HCT116 (cell line): ENCODE data around the gene ENOX1. TPM values are rescaled to one million over a fixed set of nuclear protein-coding genes. Genes with fewer than 3 reads are reported as not detected.

Source experiments
- ATAC-seq: fragments of 200-7000 bp; cut with Tn5 transposase; 2 replicates; pipeline ENCODE4 v1.9.1; 2020; ENCODE audit warnings: mild to moderate bottlenecking, moderate library complexity
- BruUV-seq: library from RNA; stranded (reverse); fragments of 400-500 nt; replicated peaks from 2 replicates; lab custom pipeline; 2021; lab: Mats Ljungman, UMichigan
- CTCF ChIA-PET: fragments of 300-600 bp; sonication (Branson Sonifier 250); formaldehyde crosslinking; loops from one replicate; lab custom pipeline; 2021; ENCODE audit warnings: antibody characterized with exemption; lab: Charles Lee
- POLR2A ChIA-PET: fragments of 300-600, 350-600 bp; sonication (Branson Sonifier 250); formaldehyde crosslinking; loops from one replicate; lab custom pipeline; 2021; ENCODE audit warnings: antibody characterized with exemption; lab: Charles Lee
- RAD21 ChIA-PET, 2 experiments: fragments of 300-600 bp; sonication (Branson Sonifier 250); formaldehyde crosslinking; loops; one replicate each; lab custom pipeline; 2023; ENCODE audit warnings: low total read pairs in 2 of 2; ENCODE audit not compliant: uncharacterized antibody in 2 of 2, unreplicated experiment in 2 of 2, low non-redundant PET in 1 of 2; lab: Charles Lee
- DNase-seq: peaks from one replicate; pipeline ENCODE4 v3.0.0-alpha.2; 2010; ENCODE audit warnings: low read depth, low spot score
- H2AFZ ChIP-seq: fragments of 200-600 bp; shearing (Covaris generic), sonication (generic); 2 replicates; pipeline ENCODE4 v1.6.1; 2017; ENCODE audit warnings: low read depth, mixed run types, mixed read lengths, antibody characterized with exemption, low read length; ENCODE audit not compliant: poor library complexity, severe bottlenecking
- H3K27ac ChIP-seq: 2 replicates; pipeline ENCODE4 v1.5.1; 2012; ENCODE audit warnings: low read depth, low read length
- H3K27me3 ChIP-seq: fragments of 200-600 bp; sonication (generic); 2 replicates; pipeline ENCODE4 v1.6.1; 2016; ENCODE audit warnings: mixed run types, low read length, mixed read lengths; ENCODE audit not compliant: insufficient read depth
- H3K36me3 ChIP-seq, 2 experiments: fragments of 200-500 bp in 1 of 2; fragments of 200-600 bp in 1 of 2; sonication (Bioruptor generic) in 1 of 2; sonication (generic) in 1 of 2; 2 replicates each; pipeline versions ENCODE4 v1.5.1 to v1.6.1; 2014 to 2016; ENCODE audit warnings: low read length in 2 of 2, inconsistent platforms in 1 of 2, mixed read lengths in 1 of 2, mixed run types in 1 of 2; ENCODE audit not compliant: insufficient read depth in 2 of 2, control insufficient read depth in 1 of 2
- H3K4me1 ChIP-seq, 2 experiments: fragments of 200-600 bp in 1 of 2; sonication (generic) in 1 of 2; 2 replicates each; pipeline versions ENCODE4 v1.5.1 to v1.6.1; 2012 to 2017; ENCODE audit warnings: low read length in 2 of 2, inconsistent platforms in 1 of 2, mild to moderate bottlenecking in 1 of 2, mixed read lengths in 1 of 2, mixed run types in 1 of 2, moderate library complexity in 1 of 2; ENCODE audit not compliant: insufficient read depth in 2 of 2, control insufficient read depth in 1 of 2
- H3K4me2 ChIP-seq: fragments of 200-600 bp; sonication (generic); 2 replicates; pipeline ENCODE4 v1.6.1; 2017; ENCODE audit warnings: mixed run types, low read length, mixed read lengths
- H3K4me3 ChIP-seq, 2 experiments: fragments of 200-600 bp in 1 of 2; sonication (generic) in 1 of 2; replicated peaks in 1 of 2; 2 replicates each; pipeline ENCODE4 v1.5.1; 2011 to 2016; ENCODE audit warnings: low read length in 2 of 2, control low read depth in 1 of 2, low read depth in 1 of 2, mild to moderate bottlenecking in 1 of 2, mixed read lengths in 1 of 2, mixed run types in 1 of 2
- H3K79me2 ChIP-seq: fragments of 200-600 bp; sonication (generic); 2 replicates; pipeline ENCODE4 v1.6.1; 2017; ENCODE audit warnings: mild to moderate bottlenecking, mixed run types, low read length, moderate library complexity, mixed read lengths; ENCODE audit not compliant: insufficient read depth
- H3K9ac ChIP-seq: fragments of 200-600 bp; sonication (generic); 2 replicates; pipeline ENCODE4 v1.6.1; 2016; ENCODE audit warnings: low read length, mixed read lengths
- H3K9me2 ChIP-seq: fragments of 200-600 bp; sonication (generic), shearing (Covaris generic); 2 replicates; pipeline ENCODE4 v1.6.1; 2017; ENCODE audit warnings: mixed run types, mild to moderate bottlenecking, moderate library complexity; ENCODE audit not compliant: insufficient read depth
- H3K9me3 ChIP-seq, 2 experiments: fragments of 200-500 bp in 1 of 2; fragments of 200-600 bp in 1 of 2; sonication (Bioruptor generic) in 1 of 2; sonication (generic) in 1 of 2; 2 replicates each; pipeline ENCODE4 v1.6.1; 2014 to 2017; ENCODE audit warnings: low read length in 2 of 2, mixed read lengths in 2 of 2, inconsistent platforms in 1 of 2, low read depth in 1 of 2, mild to moderate bottlenecking in 1 of 2, mixed run types in 1 of 2, moderate library complexity in 1 of 2; ENCODE audit not compliant: control insufficient read depth in 1 of 2, insufficient read depth in 1 of 2
- H4K20me1 ChIP-seq: fragments of 200-600 bp; sonication (generic), shearing (Covaris generic); 2 replicates; pipeline ENCODE4 v1.6.1; 2017; ENCODE audit warnings: mixed run types, mild to moderate bottlenecking, moderate library complexity; ENCODE audit not compliant: insufficient read depth
- CEBPB ChIP-seq: IDR thresholded peaks from 2 replicates; pipeline ENCODE4 v1.6.1; 2012; ENCODE audit warnings: low read depth
- ELF1 ChIP-seq: IDR thresholded peaks from 2 replicates; pipeline ENCODE4 v1.6.1; 2012; ENCODE audit warnings: low read depth, borderline replicate concordance
- EZH2 ChIP-seq: fragments of 200-600 bp; sonication (generic); IDR thresholded peaks from 2 replicates; pipeline ENCODE4 v1.6.1; 2017; ENCODE audit warnings: antibody characterized with exemption, mixed run types
- EZH2phosphoT487 ChIP-seq: fragments of 200-600 bp; IDR thresholded peaks from 2 replicates; pipeline ENCODE4 v1.6.1; 2018; ENCODE audit warnings: antibody characterized with exemption, borderline replicate concordance
- FOSL1 ChIP-seq: IDR thresholded peaks from 2 replicates; pipeline ENCODE4 v1.6.1; 2012; ENCODE audit warnings: low read depth
- JUND ChIP-seq: IDR thresholded peaks from 2 replicates; pipeline ENCODE4 v1.6.1; 2012
- POLR2A ChIP-seq: IDR thresholded peaks from 2 replicates; pipeline ENCODE4 v1.7.0; 2011; ENCODE audit warnings: borderline replicate concordance; ENCODE audit not compliant: insufficient read depth, insufficient read length; ENCODE audit errors: extremely low read depth
- TCF7L2 ChIP-seq: IDR thresholded peaks from 2 replicates; pipeline ENCODE4 v1.7.0; 2011; ENCODE audit warnings: borderline replicate concordance, inconsistent platforms; ENCODE audit not compliant: insufficient read depth, insufficient read length; ENCODE audit errors: extremely low read depth
- YY1 ChIP-seq: IDR thresholded peaks from 2 replicates; pipeline ENCODE4 v1.6.1; 2011; ENCODE audit warnings: low read length, low read depth, moderate library complexity, mild to moderate bottlenecking; ENCODE audit not compliant: insufficient replicate concordance; ENCODE audit errors: extremely low read depth
- intact Hi-C: fragments of 100-400 bp; cut with micrococcal nuclease; formaldehyde crosslinking; loops from 2 replicates; pipeline ENCODE4 v1.10.0; 2022
- total RNA-seq: library from RNA; stranded (reverse); gene quantifications from one replicate; pipeline ENCODE4 v1.2.1, GENCODE V29; 2021; ENCODE audit not compliant: unreplicated experiment
- TF ChIP-seq, protein P1 (sequence below): IDR thresholded peaks from 2 replicates; pipeline ENCODE4 v1.6.1; 2012

Gene ENOX1
- total RNA-seq, 1 experiment from 2014 or later, result 4.5 TPM

GRCh38 chr13:43574605-43575004, 212.2 kb downstream of the ENOX1 start:
- H3K4me3 ChIP-seq, result no peak overlapping the region
- H2AFZ ChIP-seq, result no peak overlapping the region
- no peaks in the 10 kb centered on the region for H3K79me2 ChIP-seq
- peaks cover 5% of the 10 kb centered on the region; the same call in 1 of the 2 replicates for H3K27me3 ChIP-seq
- ChIA-PET CTCF (no interaction called here), RAD21 (no interaction called here), POLR2A (no interaction called here)
- H3K9me2 ChIP-seq, result no peaks in the 10 kb centered on the region
- no peaks in the 10 kb centered on the region for H3K36me3 ChIP-seq
- intact Hi-C loops, result no loop called here
- ATAC-seq (no peak), DNase-seq (no peak)
- TF ChIP-seq, protein P1, sequence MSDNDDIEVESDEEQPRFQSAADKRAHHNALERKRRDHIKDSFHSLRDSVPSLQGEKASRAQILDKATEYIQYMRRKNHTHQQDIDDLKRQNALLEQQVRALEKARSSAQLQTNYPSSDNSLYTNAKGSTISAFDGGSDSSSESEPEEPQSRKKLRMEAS, result no peak
- no peak for TF ChIP-seq EZH2phosphoT487
- no peak for TF ChIP-seq FOSL1
- TF ChIP-seq EZH2, result no peak
- no peak for TF ChIP-seq CEBPB
- TF ChIP-seq TCF7L2, result no peak
- no peak for TF ChIP-seq JUND
- no peak for TF ChIP-seq YY1
- H3K4me1 ChIP-seq, result peaks cover 0 to 12% of the 10 kb centered on the region in 2 experiments; a peak in 2 of 4 replicates
- H3K4me2 ChIP-seq, result no peak overlapping the region
- no peaks in the 10 kb centered on the region for H3K9me3 ChIP-seq
- BruUV-seq, result no TSS peak
- no peak overlapping the region for H3K27ac ChIP-seq
- no peak overlapping the region for H3K9ac ChIP-seq
- no peaks in the 10 kb centered on the region for H4K20me1 ChIP-seq

GRCh38 chr13:43573802-43574514, 212.8 kb downstream of the ENOX1 start:
- no peak overlapping the region for H3K27ac ChIP-seq

More at GRCh38 chr13:43573802-43574514, 212.8 kb downstream of the ENOX1 start:
- H3K4me3 ChIP-seq, result no peak overlapping the region
- ChIA-PET POLR2A (no interaction called here), RAD21 (no interaction called here), CTCF (interaction anchor here (1.3 kb wide), 1 partner anchor 231 kb away, joined by 3 read pairs; no protein-coding TSS in a partner anchor)
- H2AFZ ChIP-seq, result no peak overlapping the region
- no peak overlapping the region for H3K9ac ChIP-seq
- H3K9me2 ChIP-seq, result no peaks in the 10 kb centered on the region
- intact Hi-C loops, result no loop called here
- H3K36me3 ChIP-seq, result no peaks in the 10 kb centered on the region
- TF ChIP-seq POLR2A, result no peak
- no peak for TF ChIP-seq EZH2phosphoT487
- TF ChIP-seq ELF1, result no peak
- no peak for TF ChIP-seq JUND
- ATAC-seq (no peak), DNase-seq (no peak)
- peaks cover 6% of the 10 kb centered on the region; the same call in 1 of the 2 replicates for H3K27me3 ChIP-seq
- no peaks in the 10 kb centered on the region for H3K79me2 ChIP-seq
- H3K4me1 ChIP-seq, result peaks cover 0 to 12% of the 10 kb centered on the region in 2 experiments; a peak in 2 of 4 replicates
- H3K4me2 ChIP-seq, result peak overlapping the region; percentile 12
- no TSS peak for BruUV-seq
- H3K9me3 ChIP-seq, result no peaks in the 10 kb centered on the region
- no peaks in the 10 kb centered on the region for H4K20me1 ChIP-seq
